Large intestine (tissue), 3 donors: ENCODE data around the gene RRP1B. TPM values are rescaled to one million over a fixed set of nuclear protein-coding genes. Genes with fewer than 3 reads are reported as not detected.

ENCODE experiments used
- DNase-seq, 2 donors: peaks; one replicate each; pipeline versions ENCODE4 v3.0.0 to v3.0.0-alpha.2; 2013
- H3K27ac ChIP-seq: one replicate; pipeline ENCODE4 v1.5.1; 2013; ENCODE audit warnings: low read length
- H3K27me3 ChIP-seq: 2 replicates; pipeline ENCODE4 v1.6.1; 2013; ENCODE audit warnings: low read length; ENCODE audit not compliant: control insufficient read depth, insufficient read depth
- H3K36me3 ChIP-seq: 2 replicates; pipeline ENCODE4 v1.6.1; 2013; ENCODE audit warnings: low read length; ENCODE audit not compliant: control insufficient read depth, insufficient read depth
- H3K4me1 ChIP-seq: one replicate; pipeline ENCODE4 v1.6.1; 2013; ENCODE audit warnings: low read length; ENCODE audit not compliant: control insufficient read depth, insufficient read depth
- H3K4me3 ChIP-seq: one replicate; pipeline ENCODE4 v1.5.1; 2013; ENCODE audit warnings: low read length
- H3K9me3 ChIP-seq: one replicate; pipeline ENCODE4 v1.6.1; 2013; ENCODE audit warnings: mild to moderate bottlenecking, low read depth, low read length, moderate library complexity; ENCODE audit not compliant: control insufficient read depth
- WGBS: methylation state at CpG from one replicate; pipeline ENCODE4 v1.1.5; 2013; ENCODE audit warnings: low lambda C conversion rate; ENCODE audit not compliant: insufficient coverage; 5-methylcytosine and 5-hydroxymethylcytosine counted together
- polyA plus RNA-seq: library from polyadenylated mRNA; unstranded; fragments of 120-200 nt; gene quantifications from one replicate; pipeline ENCODE4 v1.2.1, GENCODE V29; 2013

The RRP1B gene
- polyA plus RNA-seq, 1 donor: 21.1 TPM

GRCh38 chr21:43734131-43734927 lies 75.0 kb downstream of the RRP1B start:
- WGBS: no CpG with 5 or more reads among the region's 25 CpGs
- Histone ChIP-seq H3K27me3 (no peaks in the 10 kb centered on the region), H3K9me3 (peaks cover 5% of the 10 kb centered on the region), H3K36me3 (peaks cover 37% of the 10 kb centered on the region), H3K27ac (peak overlapping the region; percentile 87), H3K4me1 (peaks cover 80% of the 10 kb centered on the region), H3K4me3 (no peak overlapping the region)
- DNase-seq: no peak

- Histone ChIP-seq H3K4me1 (peaks cover 78% of the 10 kb centered on the region), H3K9me3 (peaks cover 5% of the 10 kb centered on the region), H3K4me3 (no peak overlapping the region), H3K27me3 (no peaks in the 10 kb centered on the region), H3K27ac (no peak overlapping the region), H3K36me3 (peaks cover 37% of the 10 kb centered on the region)
- WGBS: no CpG with 5 or more reads among the region's 9 CpGs
- DNase-seq: no peak
Measured at GRCh38 chr21:43734928-43735229, 75.5 kb downstream of the RRP1B start.

DNA sequence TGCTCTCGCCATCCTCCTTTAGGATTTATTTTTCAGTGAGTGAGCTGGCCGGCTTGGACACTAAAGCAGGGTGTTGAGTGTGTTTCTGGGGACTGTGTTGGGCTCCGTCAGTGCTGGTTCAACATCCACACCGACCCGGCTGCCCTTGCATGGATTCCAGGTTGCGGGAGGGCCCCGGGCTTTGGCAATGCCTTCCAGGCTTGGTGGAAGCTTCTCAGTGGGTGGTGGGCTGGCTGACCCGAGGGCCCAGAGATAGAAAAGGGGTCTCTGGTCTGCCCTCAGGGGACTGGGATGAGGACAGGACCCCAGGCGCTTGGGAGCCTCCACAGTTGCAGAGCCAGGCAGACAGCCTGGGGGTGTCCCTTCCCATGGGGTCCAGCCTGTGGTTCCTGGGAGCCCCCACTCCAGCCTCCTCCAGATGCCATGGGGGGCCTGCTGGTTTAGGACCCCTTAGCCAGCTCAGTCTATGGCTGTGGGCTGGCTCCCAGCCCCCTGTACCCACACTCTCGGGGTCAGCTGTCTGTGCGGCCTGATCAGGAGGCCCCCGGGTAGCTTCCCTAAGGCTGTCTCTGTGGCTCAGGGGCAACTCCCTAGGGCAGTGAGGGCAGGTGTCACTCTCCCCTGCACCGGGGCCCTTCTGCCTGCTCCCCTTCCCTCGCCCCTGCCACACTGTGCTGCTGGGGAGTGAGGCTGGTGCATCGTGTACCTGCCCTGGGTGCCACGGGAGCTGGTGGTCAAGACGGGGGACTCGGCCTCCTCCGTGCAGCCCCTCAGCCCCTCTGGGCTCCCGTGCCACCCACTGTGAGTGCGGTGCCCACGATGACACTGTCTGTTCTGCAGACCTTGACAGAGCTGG lies 76.1 kb downstream of the RRP1B start:
- Histone ChIP-seq H3K4me1 (peaks cover 79% of the 10 kb centered on the region), H3K36me3 (peaks cover 37% of the 10 kb centered on the region), H3K4me3 (no peak overlapping the region), H3K27ac (peak overlapping the region; percentile 89), H3K27me3 (no peaks in the 10 kb centered on the region), H3K9me3 (peaks cover 5% of the 10 kb centered on the region)
- DNase-seq: no peak
- WGBS: 100% methylated on average over 1 of the region's 22 CpGs

DNA sequence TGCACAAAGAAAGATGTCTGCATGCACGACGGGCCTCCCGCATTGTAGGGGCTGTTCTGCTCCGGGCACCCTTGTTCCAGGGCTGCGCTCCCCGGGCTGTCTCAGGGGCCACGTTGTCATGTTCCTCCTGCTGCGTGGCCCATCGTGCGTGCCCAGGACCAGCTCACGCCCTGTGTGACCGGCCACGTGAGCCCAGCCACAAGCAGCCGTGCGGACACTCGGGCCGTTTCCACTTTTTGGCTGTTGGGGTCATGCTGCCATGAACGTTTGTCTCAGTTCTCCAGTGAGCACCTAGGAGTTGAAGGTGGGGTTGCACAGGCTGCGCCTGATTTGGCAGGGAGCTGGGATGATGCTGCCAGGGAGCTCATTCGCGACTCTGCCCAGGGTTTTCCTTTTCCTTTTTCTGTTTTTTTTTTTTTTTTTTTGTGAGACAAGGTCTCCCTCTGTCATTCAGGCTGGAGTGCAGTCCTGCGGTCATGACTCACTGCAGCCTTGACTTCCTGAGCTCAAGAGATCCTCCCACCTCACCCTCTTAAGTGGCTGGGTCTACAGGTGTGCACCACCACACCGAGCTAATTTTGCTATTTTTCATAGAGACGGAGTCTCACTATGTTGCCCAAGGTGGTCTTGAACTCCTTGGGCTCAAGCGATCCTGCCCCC lies 77.0 kb downstream of the RRP1B start:
- peaks cover 41% of the 10 kb centered on the region for H3K36me3 ChIP-seq
- no peak overlapping the region for H3K4me3 ChIP-seq
- peaks cover 5% of the 10 kb centered on the region for H3K9me3 ChIP-seq
- no peak for DNase-seq
- no peaks in the 10 kb centered on the region for H3K27me3 ChIP-seq
- H3K27ac ChIP-seq: peak overlapping the region; percentile 89
- H3K4me1 ChIP-seq: peaks cover 70% of the 10 kb centered on the region
- WGBS: 93% methylated on average over 2 of the region's 25 CpGs

GRCh38 chr21:43737158-43737950 lies 78.0 kb downstream of the RRP1B start:
- Histone ChIP-seq H3K9me3 (peaks cover 5% of the 10 kb centered on the region), H3K4me1 (peaks cover 61% of the 10 kb centered on the region), H3K36me3 (peaks cover 50% of the 10 kb centered on the region), H3K4me3 (no peak overlapping the region), H3K27ac (peak overlapping the region; percentile 89), H3K27me3 (no peaks in the 10 kb centered on the region)
- WGBS: no CpG with 5 or more reads among the region's 35 CpGs
- DNase-seq: no peak

GRCh38 chr21:43739621-43740435 lies 80.5 kb downstream of the RRP1B start:
- no CpG with 5 or more reads among the region's 25 CpGs for WGBS
- peaks cover 5% of the 10 kb centered on the region for H3K9me3 ChIP-seq
- H3K4me1 ChIP-seq: peaks cover 37% of the 10 kb centered on the region
- H3K36me3 ChIP-seq: peaks cover 60% of the 10 kb centered on the region
- no peak overlapping the region for H3K4me3 ChIP-seq
- no peaks in the 10 kb centered on the region for H3K27me3 ChIP-seq
- H3K27ac ChIP-seq: peak overlapping the region; percentile 89
- peak in 1 of 2 donors; percentile 66 for DNase-seq

DNA sequence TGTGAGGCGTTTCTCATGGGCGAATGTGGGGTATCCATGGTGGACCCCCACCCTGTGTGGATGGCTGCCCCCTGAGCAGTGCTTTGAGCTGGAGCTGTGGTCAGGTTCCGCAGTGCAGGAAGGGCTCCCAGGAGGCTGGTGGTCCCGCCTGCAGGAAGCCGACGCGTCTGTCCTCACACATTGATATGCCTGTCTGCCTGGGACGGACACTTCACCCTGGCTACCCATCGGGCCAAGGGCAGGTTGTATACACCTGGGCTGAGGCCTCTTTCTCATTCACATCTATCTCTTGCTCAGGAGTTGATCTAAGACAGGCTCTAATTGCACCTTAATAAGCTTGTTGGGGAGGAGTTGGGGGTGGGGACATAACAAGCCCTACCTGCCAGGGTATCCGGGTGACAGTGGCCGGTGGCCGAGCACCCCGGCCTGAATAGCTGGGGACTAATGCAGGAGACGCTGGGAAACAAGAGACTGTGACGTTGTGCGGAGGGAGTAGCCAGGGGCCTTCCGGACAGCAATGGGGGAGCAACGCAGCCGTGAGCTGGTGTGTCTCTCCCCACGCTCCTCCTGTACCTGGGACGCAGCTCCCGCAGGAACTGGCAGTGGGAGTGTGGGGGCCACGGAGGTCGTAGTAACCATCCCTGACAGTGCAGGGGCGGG lies 81.3 kb downstream of the RRP1B start:
- peaks cover 5% of the 10 kb centered on the region for H3K9me3 ChIP-seq
- H3K4me3 ChIP-seq: no peak overlapping the region
- 0% methylated on average over 2 of the region's 25 CpGs for WGBS
- peaks cover 33% of the 10 kb centered on the region for H3K4me1 ChIP-seq
- peaks cover 55% of the 10 kb centered on the region for H3K36me3 ChIP-seq
- peak; percentile 89 to 93 for DNase-seq
- no peak overlapping the region for H3K27ac ChIP-seq
- H3K27me3 ChIP-seq: no peaks in the 10 kb centered on the region

GRCh38 chr21:43741423-43742096 lies 82.2 kb downstream of the RRP1B start:
- WGBS: no CpG with 5 or more reads among the region's 28 CpGs
- peaks cover 56% of the 10 kb centered on the region for H3K36me3 ChIP-seq

DNA sequence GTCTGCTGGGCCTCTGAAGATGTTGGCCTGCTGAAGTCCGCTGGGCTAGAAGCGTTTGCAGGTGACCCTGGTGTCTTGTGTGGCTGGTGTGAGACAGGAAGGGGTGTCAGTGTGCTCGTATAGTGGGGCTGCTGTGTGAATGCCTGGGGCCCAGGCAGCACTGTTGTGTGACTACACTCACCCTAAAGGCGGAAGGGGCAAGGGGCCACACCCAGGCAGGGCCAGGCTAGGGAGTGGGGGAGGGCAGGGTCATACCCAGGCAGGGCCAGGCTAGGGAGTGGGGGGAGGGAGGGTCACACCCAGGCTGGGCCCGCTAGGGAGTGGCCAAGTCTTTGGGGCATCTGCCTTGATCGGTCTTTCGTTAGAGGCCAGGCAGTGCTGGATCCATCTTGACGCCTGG lies 84.6 kb downstream of the RRP1B start:
- WGBS: no CpG with 5 or more reads among the region's 8 CpGs
- Histone ChIP-seq H3K4me3 (no peak overlapping the region), H3K4me1 (peaks cover 13% of the 10 kb centered on the region), H3K36me3 (peaks cover 63% of the 10 kb centered on the region), H3K9me3 (no peaks in the 10 kb centered on the region), H3K27me3 (no peaks in the 10 kb centered on the region), H3K27ac (no peak overlapping the region)
- no peak for DNase-seq

More at GRCh38 chr21:43741423-43742096, 82.2 kb downstream of the RRP1B start:
- Histone ChIP-seq H3K4me1 (peaks cover 33% of the 10 kb centered on the region), H3K9me3 (no peaks in the 10 kb centered on the region), H3K27me3 (no peaks in the 10 kb centered on the region), H3K4me3 (no peak overlapping the region), H3K27ac (no peak overlapping the region)
- DNase-seq: peak in 1 of 2 donors; percentile 30
